PC-9 (cell line): ENCODE measurements around the gene DGKG.

ENCODE experiments used
- EZH2 ChIP-seq: fragments of 200-600 bp; sonication (generic); IDR thresholded peaks from 2 replicates; pipeline ENCODE4 v1.8.0; 2017; ENCODE audit warnings: antibody characterized with exemption, low read depth
- TF ChIP-seq, protein P1 (sequence below): fragments of 200-600 bp; sonication (generic); conservative IDR thresholded peaks from 2 replicates; pipeline ENCODE4 v1.6.1; 2017; ENCODE audit warnings: mixed run types, antibody characterized with exemption, mild to moderate bottlenecking, moderate library complexity

DNA sequence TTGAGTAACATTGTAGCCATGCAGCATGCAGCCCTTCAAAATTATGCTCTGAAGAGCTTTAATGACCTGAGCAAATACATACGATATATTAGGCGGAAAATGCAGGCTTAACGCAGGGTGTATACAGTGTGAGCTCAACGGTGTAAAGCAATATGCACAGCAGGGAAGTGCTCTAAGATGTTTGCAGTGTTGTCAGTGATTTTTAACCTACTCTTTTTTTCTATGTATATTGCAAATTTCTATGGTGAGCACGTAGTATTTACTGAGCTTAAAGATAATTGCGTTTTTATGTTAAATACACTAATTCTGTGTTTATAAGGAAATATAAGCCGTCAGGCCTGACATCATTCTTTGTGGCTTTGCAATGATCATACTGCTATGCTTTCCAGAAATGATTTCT, 42.1 kb downstream of the DGKG start:
- TF ChIP-seq, protein P1, sequence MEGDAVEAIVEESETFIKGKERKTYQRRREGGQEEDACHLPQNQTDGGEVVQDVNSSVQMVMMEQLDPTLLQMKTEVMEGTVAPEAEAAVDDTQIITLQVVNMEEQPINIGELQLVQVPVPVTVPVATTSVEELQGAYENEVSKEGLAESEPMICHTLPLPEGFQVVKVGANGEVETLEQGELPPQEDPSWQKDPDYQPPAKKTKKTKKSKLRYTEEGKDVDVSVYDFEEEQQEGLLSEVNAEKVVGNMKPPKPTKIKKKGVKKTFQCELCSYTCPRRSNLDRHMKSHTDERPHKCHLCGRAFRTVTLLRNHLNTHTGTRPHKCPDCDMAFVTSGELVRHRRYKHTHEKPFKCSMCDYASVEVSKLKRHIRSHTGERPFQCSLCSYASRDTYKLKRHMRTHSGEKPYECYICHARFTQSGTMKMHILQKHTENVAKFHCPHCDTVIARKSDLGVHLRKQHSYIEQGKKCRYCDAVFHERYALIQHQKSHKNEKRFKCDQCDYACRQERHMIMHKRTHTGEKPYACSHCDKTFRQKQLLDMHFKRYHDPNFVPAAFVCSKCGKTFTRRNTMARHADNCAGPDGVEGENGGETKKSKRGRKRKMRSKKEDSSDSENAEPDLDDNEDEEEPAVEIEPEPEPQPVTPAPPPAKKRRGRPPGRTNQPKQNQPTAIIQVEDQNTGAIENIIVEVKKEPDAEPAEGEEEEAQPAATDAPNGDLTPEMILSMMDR = no peak
- TF ChIP-seq EZH2 = no peak
